ENCODE results near the gene RUFY2. TPM values are rescaled to one million over a fixed set of nuclear protein-coding genes. Genes with fewer than 3 reads are reported as not detected.

RUFY2 gene
- total RNA-seq, 6 donors from 2014 or later = 10.3 to 47.7 (median 15.7) TPM

GRCh38 chr10:68301790-68302502, 105.1 kb downstream of the RUFY2 start:
- peak in 5 of 6 experiments; percentile 31 to 68 (median 59) for TF ChIP-seq CTCF (IDR thresholded peaks at IDR 0.05)
- no peak for TF ChIP-seq POLR2AphosphoS5 (IDR thresholded peaks at IDR 0.05)
- TF ChIP-seq EP300 (IDR thresholded peaks at IDR 0.05) = no peak
- TF ChIP-seq POLR2A (IDR thresholded peaks at IDR 0.05) = no peak
- H3K27me3 ChIP-seq = no peaks in the 10 kb centered on the region
- DNase-seq = no peak
- peaks cover 0 to 9% (median 2%) of the 10 kb centered on the region in 4 donors for H3K4me1 ChIP-seq
- no peaks in the 10 kb centered on the region for H3K36me3 ChIP-seq
- H3K4me3 ChIP-seq = no peak overlapping the region
- H3K27ac ChIP-seq = no peak overlapping the region
- 48 to 50% methylated on average over 6 of the region's 6 CpGs for WGBS, 2 donors
- no peaks in the 10 kb centered on the region for H3K9me3 ChIP-seq
- ATAC-seq (ENCODE audit: low FRiP score in 2 of 2) = peak in 1 of 2 donors; percentile 80

GRCh38 chr10:68301301-68301700, 105.8 kb downstream of the RUFY2 start:
- DNase-seq (no peak), ATAC-seq (ENCODE audit: low FRiP score in 2 of 2) (no peak)
- Histone ChIP-seq H3K36me3 (no peaks in the 10 kb centered on the region), H3K4me1 (peaks cover 0 to 7% (median 2%) of the 10 kb centered on the region in 4 donors), H3K27me3 (no peaks in the 10 kb centered on the region), H3K27ac (peak overlapping the region in 1 of 4 donors; percentile 10), H3K9me3 (no peaks in the 10 kb centered on the region), H3K4me3 (no peak overlapping the region)
- 82 to 83% methylated on average over 3 of the region's 3 CpGs for WGBS, 2 donors
- TF ChIP-seq POLR2AphosphoS5 (IDR thresholded peaks at IDR 0.05) (no peak), CTCF (IDR thresholded peaks at IDR 0.05) (no peak), EP300 (IDR thresholded peaks at IDR 0.05) (no peak), POLR2A (IDR thresholded peaks at IDR 0.05) (no peak)

GRCh38 chr10:68296843-68297663, 110.0 kb downstream of the RUFY2 start:
- Histone ChIP-seq H3K27ac (no peak overlapping the region), H3K9me3 (no peaks in the 10 kb centered on the region), H3K27me3 (no peaks in the 10 kb centered on the region), H3K4me3 (no peak overlapping the region), H3K36me3 (no peaks in the 10 kb centered on the region), H3K4me1 (peaks cover 0 to 6% (median 0%) of the 10 kb centered on the region in 4 donors)
- DNase-seq = no peak
- ATAC-seq (ENCODE audit: low FRiP score in 2 of 2) = no peak
- TF ChIP-seq EP300 (IDR thresholded peaks at IDR 0.05) (no peak), POLR2A (IDR thresholded peaks at IDR 0.05) (no peak), CTCF (IDR thresholded peaks at IDR 0.05) (no peak), POLR2AphosphoS5 (IDR thresholded peaks at IDR 0.05) (no peak)
- 76 to 78% methylated on average over 9 of the region's 9 CpGs for WGBS, 2 donors

Other genes with a start within 250 kb of the RUFY2 start
- not detected for gene ATOH7, start 175.2 kb downstream of the RUFY2 start, total RNA-seq
- gene HNRNPH3, start 75.2 kb downstream of the RUFY2 start, total RNA-seq = 10 to 100 TPM; 38.2 to 97.1 (median 62.8) TPM
- 10 to 100 TPM in 1 of 6 donors, 1 to 10 TPM in 5; 1.8 to 21.0 (median 4.3) TPM for gene PBLD, start 74.3 kb downstream of the RUFY2 start, total RNA-seq
- gene DNA2, start 64.7 kb upstream of the RUFY2 start, total RNA-seq = 10 to 100 TPM in 1 of 6 donors, 1 to 10 TPM in 5; 1.4 to 19.9 (median 3.5) TPM
- gene SLC25A16, start 120.2 kb upstream of the RUFY2 start, total RNA-seq = 10 to 100 TPM; 20.2 to 43.1 (median 35.6) TPM
- 1 to 10 TPM in 5 of 6 donors, under 1 TPM in 1; 0.55 to 2.0 (median 1.2) TPM for gene TET1, start 153.1 kb upstream of the RUFY2 start, total RNA-seq